ENCODE results near the gene DSCAML1.

The DSCAML1 gene

DNA sequence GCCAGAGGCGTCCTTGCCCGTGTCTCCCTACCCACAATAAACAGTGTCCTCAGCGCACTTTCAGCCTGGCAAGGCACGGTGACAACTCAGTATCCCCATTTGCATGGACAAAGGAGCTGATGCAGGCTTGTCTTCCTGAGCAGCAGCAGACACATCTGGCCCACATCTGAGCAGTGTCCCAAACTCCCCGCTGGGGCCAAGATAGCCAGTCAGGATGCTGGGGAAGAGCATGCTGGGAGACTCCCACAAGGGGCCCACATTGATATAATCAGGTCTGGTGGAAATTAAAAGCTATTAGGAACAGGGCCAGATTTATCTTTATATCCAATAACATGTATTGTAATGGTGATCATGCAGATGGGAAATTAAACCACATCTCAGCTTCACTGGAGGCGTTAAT is 24.7 kb downstream of the DSCAML1 start:
- Histone ChIP-seq H3K4me2 (ENCODE audit: low read length) (no peak overlapping the region), H4K20me1 (ENCODE audit: insufficient read depth, low read length) (no peaks in the 10 kb centered on the region), H3K9ac (ENCODE audit: low read length) (no peak overlapping the region), H3K79me2 (ENCODE audit: insufficient read depth, low read length) (no peaks in the 10 kb centered on the region), H3K27me3 (ENCODE audit: insufficient read depth, low read length) (0 out of 2 replicates have a peak, but pooled peaks cover 4% of the 10 kb centered on the region), H3K9me2 (ENCODE audit: low read depth, low read length) (no peaks in the 10 kb centered on the region), H3K9me3 (ENCODE audit: low read length) (no peaks in the 10 kb centered on the region), H3K36me3 (ENCODE audit: insufficient read depth, low read length) (no peaks in the 10 kb centered on the region), H3K4me3 (ENCODE audit: low read depth, low read length, poor library complexity, severe bottlenecking) (no peak overlapping the region), H3K4me1 (ENCODE audit: insufficient read depth, low read length, severe bottlenecking) (no peaks in the 10 kb centered on the region), H3F3A (ENCODE audit: insufficient read depth, low read length) (no peaks in the 10 kb centered on the region), H2AFZ (ENCODE audit: low read length) (no peak overlapping the region), H3K27ac (ENCODE audit: low read depth, low read length, poor library complexity, severe bottlenecking) (no peak overlapping the region)
- TF ChIP-seq, protein P1, sequence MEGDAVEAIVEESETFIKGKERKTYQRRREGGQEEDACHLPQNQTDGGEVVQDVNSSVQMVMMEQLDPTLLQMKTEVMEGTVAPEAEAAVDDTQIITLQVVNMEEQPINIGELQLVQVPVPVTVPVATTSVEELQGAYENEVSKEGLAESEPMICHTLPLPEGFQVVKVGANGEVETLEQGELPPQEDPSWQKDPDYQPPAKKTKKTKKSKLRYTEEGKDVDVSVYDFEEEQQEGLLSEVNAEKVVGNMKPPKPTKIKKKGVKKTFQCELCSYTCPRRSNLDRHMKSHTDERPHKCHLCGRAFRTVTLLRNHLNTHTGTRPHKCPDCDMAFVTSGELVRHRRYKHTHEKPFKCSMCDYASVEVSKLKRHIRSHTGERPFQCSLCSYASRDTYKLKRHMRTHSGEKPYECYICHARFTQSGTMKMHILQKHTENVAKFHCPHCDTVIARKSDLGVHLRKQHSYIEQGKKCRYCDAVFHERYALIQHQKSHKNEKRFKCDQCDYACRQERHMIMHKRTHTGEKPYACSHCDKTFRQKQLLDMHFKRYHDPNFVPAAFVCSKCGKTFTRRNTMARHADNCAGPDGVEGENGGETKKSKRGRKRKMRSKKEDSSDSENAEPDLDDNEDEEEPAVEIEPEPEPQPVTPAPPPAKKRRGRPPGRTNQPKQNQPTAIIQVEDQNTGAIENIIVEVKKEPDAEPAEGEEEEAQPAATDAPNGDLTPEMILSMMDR (IDR thresholded peaks at IDR 0.05; ENCODE audit: low read length) = no peak
- TF ChIP-seq EZH2 (IDR thresholded peaks at IDR 0.05; ENCODE audit: borderline replicate concordance, low read length) = no peak

DNA sequence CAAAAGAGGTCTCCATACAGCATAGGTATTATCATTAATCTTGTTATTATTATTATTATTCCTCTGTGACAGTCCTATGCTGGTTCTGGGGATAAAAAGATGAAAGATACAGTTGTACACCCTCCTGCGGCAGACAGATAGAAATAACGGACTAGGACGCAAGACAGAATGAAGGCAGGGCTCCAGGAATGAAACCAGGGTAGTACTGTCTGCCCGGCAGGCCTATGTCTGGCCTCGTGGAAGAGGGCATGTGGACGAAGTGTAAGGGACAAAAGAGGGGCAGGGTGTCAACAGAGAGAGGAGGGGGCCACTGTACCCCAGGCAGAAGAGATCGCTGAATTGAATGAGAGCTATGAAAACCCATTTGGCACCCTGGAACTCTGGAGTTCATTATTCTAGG is 25.2 kb downstream of the DSCAML1 start:
- no peak overlapping the region for H3K27ac ChIP-seq (ENCODE audit: low read depth, low read length, poor library complexity, severe bottlenecking)

DNA sequence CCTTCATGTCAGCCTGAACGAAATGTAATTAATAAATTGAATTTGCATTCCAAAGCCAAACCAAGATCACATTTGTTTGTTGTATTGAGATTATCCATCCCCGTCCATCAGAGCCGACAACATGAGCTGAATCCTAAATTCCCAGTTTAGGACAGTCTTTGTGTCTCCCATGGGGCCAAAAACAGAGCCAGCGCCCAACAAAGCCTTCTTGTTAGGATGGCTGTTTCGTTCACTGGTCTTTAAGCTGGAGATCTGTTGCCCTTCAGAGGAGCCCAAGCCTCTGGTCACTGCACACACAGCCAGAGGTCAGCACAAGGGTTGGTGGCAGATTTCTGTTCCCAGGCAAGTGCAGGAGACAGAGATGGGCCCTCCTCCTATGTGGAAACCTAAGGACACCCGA is 25.8 kb downstream of the DSCAML1 start:
- Histone ChIP-seq H3F3A (ENCODE audit: insufficient read depth, low read length) (no peaks in the 10 kb centered on the region), H3K79me2 (ENCODE audit: insufficient read depth, low read length) (no peaks in the 10 kb centered on the region), H3K36me3 (ENCODE audit: insufficient read depth, low read length) (no peaks in the 10 kb centered on the region), H4K20me1 (ENCODE audit: insufficient read depth, low read length) (no peaks in the 10 kb centered on the region), H3K27me3 (ENCODE audit: insufficient read depth, low read length) (0 out of 2 replicates have a peak, but pooled peaks cover 4% of the 10 kb centered on the region), H3K27ac (ENCODE audit: low read depth, low read length, poor library complexity, severe bottlenecking) (no peak overlapping the region), H2AFZ (ENCODE audit: low read length) (no peak overlapping the region), H3K4me2 (ENCODE audit: low read length) (no peak overlapping the region), H3K9ac (ENCODE audit: low read length) (no peak overlapping the region), H3K4me3 (ENCODE audit: low read depth, low read length, poor library complexity, severe bottlenecking) (no peak overlapping the region), H3K9me3 (ENCODE audit: low read length) (no peaks in the 10 kb centered on the region), H3K4me1 (ENCODE audit: insufficient read depth, low read length, severe bottlenecking) (no peaks in the 10 kb centered on the region), H3K9me2 (ENCODE audit: low read depth, low read length) (no peaks in the 10 kb centered on the region)
- TF ChIP-seq, protein P1 (IDR thresholded peaks at IDR 0.05; ENCODE audit: low read length) = no peak
- TF ChIP-seq EZH2 (IDR thresholded peaks at IDR 0.05; ENCODE audit: borderline replicate concordance, low read length) = no peak

More for the DNA sequence above, 25.2 kb downstream of the DSCAML1 start:
- TF ChIP-seq, protein P1 (IDR thresholded peaks at IDR 0.05; ENCODE audit: low read length) = no peak
- TF ChIP-seq EZH2 (IDR thresholded peaks at IDR 0.05; ENCODE audit: borderline replicate concordance, low read length) = no peak
- Histone ChIP-seq H3K4me2 (ENCODE audit: low read length) (no peak overlapping the region), H3K4me1 (ENCODE audit: insufficient read depth, low read length, severe bottlenecking) (no peaks in the 10 kb centered on the region), H3K27me3 (ENCODE audit: insufficient read depth, low read length) (0 out of 2 replicates have a peak, but pooled peaks cover 4% of the 10 kb centered on the region), H3K9ac (ENCODE audit: low read length) (no peak overlapping the region), H3K9me3 (ENCODE audit: low read length) (no peaks in the 10 kb centered on the region), H3K79me2 (ENCODE audit: insufficient read depth, low read length) (no peaks in the 10 kb centered on the region), H4K20me1 (ENCODE audit: insufficient read depth, low read length) (no peaks in the 10 kb centered on the region), H3K36me3 (ENCODE audit: insufficient read depth, low read length) (no peaks in the 10 kb centered on the region), H3K9me2 (ENCODE audit: low read depth, low read length) (no peaks in the 10 kb centered on the region), H3F3A (ENCODE audit: insufficient read depth, low read length) (no peaks in the 10 kb centered on the region), H3K4me3 (ENCODE audit: low read depth, low read length, poor library complexity, severe bottlenecking) (no peak overlapping the region), H2AFZ (ENCODE audit: low read length) (no peak overlapping the region)

Measured in OCI-LY1 (cell line).